ENCODE results near the gene TRIM25.

TRIM25 gene

GRCh38 chr17:56894859-56895455 is 18.9 kb downstream of the TRIM25 start:
- DNase-seq = no peak

DNA sequence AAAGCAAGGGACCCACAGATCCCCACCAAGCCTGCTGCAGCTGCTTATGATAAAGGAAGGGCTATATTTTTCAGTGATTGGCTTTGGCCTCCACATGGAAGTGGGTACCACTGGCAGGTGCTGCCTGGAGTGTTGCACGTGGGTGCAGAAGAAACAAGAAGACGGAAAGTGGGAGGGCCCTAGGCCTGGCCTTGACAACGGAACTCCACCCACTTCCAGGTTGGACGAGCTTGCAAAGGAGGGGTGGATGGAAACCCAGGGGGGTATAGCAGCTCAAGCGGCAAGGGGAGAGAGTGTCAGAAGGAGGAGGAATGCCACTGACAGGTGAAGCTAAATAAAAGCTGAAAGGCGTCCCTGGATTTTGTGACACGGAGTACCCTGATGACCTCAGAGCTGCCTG is 20.3 kb downstream of the TRIM25 start:
- DNase-seq = no peak

GRCh38 chr17:56892333-56892732 is 21.5 kb downstream of the TRIM25 start:
- no peak for DNase-seq

- peak; percentile 43 for DNase-seq
Measured at GRCh38 chr17:56891751-56892150, 22.1 kb downstream of the TRIM25 start.

DNA sequence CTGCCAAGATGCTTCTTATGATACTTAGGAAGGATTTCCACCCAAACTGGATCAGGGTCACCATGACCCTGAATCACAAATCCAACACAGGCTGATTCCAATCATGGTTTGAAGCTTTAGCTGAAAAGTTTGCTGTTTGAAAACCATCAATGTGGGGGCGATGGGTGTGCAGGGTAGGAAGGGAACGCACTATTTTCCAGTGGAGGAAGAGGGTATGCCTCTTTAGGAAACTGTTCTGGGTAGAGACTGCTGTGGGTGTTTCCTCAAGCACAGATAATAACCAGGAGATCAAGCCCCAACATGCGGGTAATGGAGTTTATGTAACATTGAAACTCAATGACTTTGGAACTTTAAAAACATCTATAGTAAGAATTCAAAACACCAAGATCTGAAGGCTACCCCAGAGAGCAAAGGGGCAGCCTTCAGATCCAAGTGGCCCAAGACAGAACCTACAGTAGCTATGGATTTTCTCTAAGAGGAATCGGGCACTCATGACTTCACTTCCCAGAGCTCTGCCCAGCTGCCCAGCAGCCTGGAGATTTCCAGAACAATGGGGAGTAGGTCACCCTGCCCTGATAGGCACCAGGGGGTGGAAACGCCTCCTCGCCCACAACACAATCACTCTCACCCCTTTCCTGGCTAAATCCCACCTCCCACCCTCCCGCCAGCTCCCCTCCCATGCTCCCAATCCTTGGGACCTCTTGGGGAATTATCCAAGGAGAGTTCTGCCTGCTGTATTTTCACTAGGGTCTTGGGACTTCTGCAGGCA is 22.8 kb downstream of the TRIM25 start:
- DNase-seq = no peak

DNA sequence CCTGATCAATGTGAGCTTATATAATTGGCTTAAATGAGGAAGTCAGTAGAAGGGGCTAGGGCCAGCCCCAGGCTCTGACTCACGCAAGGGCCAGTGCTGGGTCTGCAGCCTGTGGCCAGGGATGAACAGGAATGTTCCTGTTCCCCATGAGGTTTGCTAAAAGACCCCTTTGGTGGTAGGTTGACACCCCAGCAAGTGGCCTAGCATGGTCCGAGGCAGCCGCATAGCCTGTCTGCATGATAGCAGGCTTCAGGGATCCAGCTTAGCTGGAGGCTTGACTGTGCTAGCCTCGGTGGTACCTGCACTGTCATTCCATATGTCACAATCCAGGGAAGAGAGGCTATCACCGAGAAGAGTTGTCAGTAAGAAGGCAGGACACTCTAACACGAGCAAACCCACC is 23.5 kb downstream of the TRIM25 start:
- no peak for DNase-seq

GRCh38 chr17:56887552-56888467 is 26.0 kb downstream of the TRIM25 start:
- DNase-seq = no peak

DNA sequence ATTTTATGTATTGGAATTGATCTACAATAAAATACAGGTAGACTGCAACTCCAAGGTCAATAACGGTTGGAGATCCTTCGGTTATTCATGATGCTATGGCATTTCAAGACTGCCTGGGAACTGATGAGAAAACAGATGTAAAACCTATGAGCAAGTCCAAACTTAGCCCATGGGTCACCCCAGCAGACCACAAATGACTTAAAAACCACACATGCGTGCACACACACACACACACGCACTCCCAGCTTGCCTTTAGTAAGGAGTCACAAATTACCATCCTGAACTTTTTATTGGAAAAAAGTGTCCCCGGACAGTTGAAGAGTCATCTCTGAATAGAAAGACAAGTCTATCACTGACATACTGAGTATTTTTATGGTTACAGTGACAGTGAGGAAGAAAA is 26.7 kb downstream of the TRIM25 start:
- DNase-seq = no peak

DNA sequence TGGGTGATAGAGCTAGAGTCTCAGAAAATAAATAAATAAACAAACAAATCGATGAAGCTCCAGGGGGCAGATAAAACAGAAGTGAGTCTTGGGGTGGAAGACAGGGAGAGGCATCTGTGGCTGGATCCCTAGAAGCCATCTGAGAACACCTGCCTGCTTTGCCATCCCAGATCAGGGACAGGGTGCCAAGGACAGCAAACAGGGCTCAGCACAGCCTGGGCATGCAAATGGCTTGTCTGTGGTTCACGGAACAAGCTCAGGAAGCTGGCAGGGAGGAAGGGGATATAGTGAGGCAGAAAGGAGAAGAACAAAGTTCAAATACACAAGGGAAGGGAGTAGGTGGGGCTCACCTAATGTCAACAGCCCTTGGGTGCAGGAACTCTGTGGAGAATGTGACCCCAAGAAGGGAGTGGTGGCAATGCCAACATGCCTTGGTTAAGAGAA is 27.5 kb downstream of the TRIM25 start:
- DNase-seq = no peak

- DNase-seq = no peak
Measured at GRCh38 chr17:56885312-56885657, 28.6 kb downstream of the TRIM25 start.

DNA sequence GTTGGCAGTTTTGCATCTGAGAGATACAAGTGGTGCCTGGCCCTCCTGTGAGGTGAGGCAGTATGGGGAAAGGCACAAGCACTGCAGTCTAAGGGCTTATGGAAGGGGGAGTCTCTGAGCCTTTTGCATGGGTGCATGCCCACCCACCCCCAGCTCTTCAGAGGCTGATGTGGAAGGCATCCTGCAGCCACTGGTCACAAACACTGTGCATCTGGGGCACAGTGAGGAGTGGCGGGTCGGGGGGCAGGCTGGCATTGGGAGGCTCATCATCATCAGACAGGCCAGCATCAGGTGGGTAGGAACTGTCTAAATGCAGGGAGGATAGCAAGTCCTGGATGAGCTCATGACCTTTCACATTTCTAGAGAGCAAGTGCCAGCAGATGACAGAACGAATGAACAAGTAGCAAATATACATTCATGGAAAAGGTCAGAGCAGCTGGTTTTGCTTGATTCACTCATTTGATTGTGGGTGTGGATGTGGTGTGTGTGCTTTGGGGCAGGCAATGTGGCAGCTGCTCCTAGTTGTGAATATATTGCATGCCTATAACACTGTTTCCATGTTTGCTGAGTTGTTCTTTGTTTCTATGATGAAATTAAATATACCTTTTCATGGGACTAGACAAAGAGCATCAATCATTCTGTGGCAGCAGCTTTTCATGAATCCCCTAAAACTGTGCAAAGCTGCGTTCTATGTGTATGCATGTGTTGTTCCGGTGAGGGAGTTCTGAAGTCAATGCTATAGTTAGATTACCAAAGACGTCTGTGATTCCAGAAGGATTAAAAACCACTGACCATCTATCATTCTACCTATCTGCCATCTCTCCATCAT is 29.2 kb downstream of the TRIM25 start:
- no peak for DNase-seq

DNA sequence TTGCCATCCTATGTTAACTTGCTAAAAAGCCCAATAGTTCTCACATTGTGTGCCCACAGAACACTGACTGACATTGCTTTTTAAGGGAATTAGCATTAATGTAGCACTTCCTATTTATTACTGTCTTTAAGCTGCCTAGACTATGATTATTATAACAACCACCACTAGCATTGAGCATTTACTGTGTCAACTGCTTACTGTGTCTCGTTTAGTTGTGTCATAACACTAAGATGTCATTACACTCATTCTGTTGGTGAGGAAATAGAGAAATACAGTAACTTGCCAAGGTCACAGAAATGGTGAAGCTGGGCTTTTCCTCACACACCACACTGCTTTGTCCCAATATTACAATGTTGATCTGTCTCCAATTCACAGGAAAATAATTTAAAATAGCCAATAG is 30.2 kb downstream of the TRIM25 start:
- no peak for DNase-seq

- no peak for DNase-seq
Measured at GRCh38 chr17:56881685-56882295, 32.1 kb downstream of the TRIM25 start.

- DNase-seq = no peak
Measured at GRCh38 chr17:56880571-56880970, 33.3 kb downstream of the TRIM25 start.

- no peak for DNase-seq
Measured at GRCh38 chr17:56880133-56880532, 33.7 kb downstream of the TRIM25 start.

- no peak for DNase-seq
Measured at GRCh38 chr17:56879280-56879679, 34.6 kb downstream of the TRIM25 start.

DNA sequence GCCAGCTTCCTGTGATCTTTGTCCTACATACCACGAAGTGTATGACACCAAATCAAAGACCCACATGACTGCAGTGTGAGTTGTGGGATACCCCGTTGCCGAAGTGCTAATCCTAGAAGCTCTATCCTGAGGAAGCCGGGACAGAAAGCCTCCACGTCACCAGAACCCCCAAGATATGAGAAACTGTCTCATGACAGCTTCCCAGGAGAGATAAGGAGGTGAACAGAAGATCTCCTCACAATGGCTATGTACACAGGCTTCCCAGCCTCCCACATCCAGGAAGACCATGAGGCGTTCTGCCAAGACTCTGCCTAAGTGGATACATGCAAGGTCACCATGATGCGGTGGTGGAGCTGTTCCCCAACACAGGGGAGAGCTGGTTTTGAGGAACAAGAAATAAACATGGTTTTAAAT is 37.1 kb downstream of the TRIM25 start:
- DNase-seq = no peak

DNA sequence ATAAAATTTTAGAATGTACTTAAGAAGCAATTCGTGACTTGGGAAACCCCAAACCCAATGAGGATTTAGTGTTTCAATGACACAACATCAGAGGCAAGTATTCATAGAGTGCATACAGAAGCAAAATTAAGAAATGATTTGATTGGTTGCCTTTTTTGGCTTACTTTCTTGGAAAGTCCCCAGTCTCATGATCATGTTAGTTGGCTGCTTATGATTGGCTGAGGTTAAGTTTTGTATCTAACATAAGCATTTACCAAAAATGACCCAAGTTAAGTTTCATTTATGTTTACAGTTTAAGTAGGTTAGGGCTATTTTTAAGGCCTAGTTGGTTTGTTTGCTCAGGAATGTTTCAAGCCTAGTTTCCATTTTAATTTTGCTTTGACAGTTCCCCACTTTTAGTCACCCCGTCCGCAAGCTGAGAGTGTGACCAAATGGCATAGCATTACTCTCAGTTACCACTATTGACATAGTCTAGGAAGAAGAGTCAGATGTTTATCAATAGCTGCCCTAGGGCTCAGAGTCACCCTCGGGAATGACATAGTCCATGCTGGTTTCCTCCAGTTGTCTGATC is 43.7 kb downstream of the TRIM25 start:
- no peak for DNase-seq

GRCh38 chr17:56868716-56869115 is 45.1 kb downstream of the TRIM25 start:
- no peak for DNase-seq

GRCh38 chr17:56867948-56868376 is 45.9 kb downstream of the TRIM25 start:
- no peak for DNase-seq

DNA sequence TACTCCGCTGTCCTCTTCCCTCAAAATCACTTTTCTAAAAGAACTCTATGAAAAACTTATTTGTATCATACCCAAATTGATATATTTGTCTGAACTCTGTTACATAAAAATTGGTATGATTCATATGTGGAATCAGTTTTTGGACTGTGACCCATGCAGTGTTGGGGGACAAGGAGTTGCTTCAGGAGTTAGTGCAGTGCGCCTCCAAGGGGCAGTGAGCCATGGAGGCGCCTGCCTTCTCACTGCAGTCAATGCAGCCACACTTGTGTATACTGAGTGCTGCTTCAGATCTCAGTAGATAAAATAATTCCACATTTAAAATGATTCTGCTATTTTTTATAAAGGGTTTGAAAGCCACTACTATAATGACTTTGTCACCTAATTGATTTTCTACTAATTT is 47.4 kb downstream of the TRIM25 start:
- DNase-seq = no peak

DNA sequence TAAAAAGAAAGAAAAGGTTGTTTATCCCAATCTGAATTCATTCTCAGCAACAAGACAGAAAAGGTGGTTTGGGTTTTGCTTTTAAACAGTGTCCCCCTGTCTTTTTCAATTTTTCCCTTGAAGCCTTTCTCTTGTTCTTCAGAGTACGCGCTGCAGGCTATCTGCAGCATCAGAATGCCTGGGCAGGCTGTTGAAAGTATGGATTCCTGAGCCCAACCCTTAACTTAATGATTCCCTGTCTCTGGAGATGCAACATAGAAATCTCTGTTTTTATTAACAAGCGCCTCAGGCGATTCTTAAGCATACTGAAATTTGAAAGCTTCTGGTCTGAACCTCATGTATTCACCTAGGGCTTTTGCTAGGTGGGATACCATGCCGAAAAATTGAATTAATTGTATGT is 47.8 kb downstream of the TRIM25 start:
- DNase-seq = no peak

Data from effector CD8-positive, alpha-beta T cell (primary cell).